Mesenchymal stem cell (in vitro differentiated cells and primary cell): ENCODE measurements around the gene PIK3CA.

ENCODE experiments used
- DNase-seq: peaks from one replicate; pipeline ENCODE4 v3.0.0-alpha.2; 2013
- H2AFZ ChIP-seq: one replicate; pipeline ENCODE4 v1.6.1; 2013; ENCODE audit warnings: low read depth, mild to moderate bottlenecking, control low read depth, inconsistent platforms, low read length, moderate library complexity
- H2AK5ac ChIP-seq: 2 replicates; pipeline ENCODE4 v1.6.1; 2013; ENCODE audit warnings: low read length, moderate library complexity, mild to moderate bottlenecking, inconsistent platforms; ENCODE audit not compliant: severe bottlenecking
- H2BK120ac ChIP-seq: one replicate; pipeline ENCODE4 v1.6.1; 2013; ENCODE audit warnings: low read depth, mild to moderate bottlenecking, inconsistent platforms, low read length, moderate library complexity
- H2BK12ac ChIP-seq, 2 experiments: one replicate each; pipeline ENCODE4 v1.6.1; 2013; ENCODE audit warnings: inconsistent platforms in 2 of 2, low read length in 2 of 2, mild to moderate bottlenecking in 2 of 2, moderate library complexity in 2 of 2, control low read depth in 1 of 2
- H2BK15ac ChIP-seq: one replicate; pipeline ENCODE4 v1.6.1; 2013; ENCODE audit warnings: mild to moderate bottlenecking, low read depth, inconsistent platforms; ENCODE audit not compliant: poor library complexity, severe bottlenecking
- H2BK5ac ChIP-seq: 2 replicates; pipeline ENCODE4 v1.6.1; 2013; ENCODE audit warnings: low read depth, mild to moderate bottlenecking, low read length, control low read depth, inconsistent platforms; ENCODE audit not compliant: poor library complexity, severe bottlenecking
- H3K14ac ChIP-seq, 2 experiments: one replicate each; pipeline ENCODE4 v1.6.1; 2013; ENCODE audit warnings: inconsistent platforms in 2 of 2, low read length in 2 of 2, control low read depth in 1 of 2, mild to moderate bottlenecking in 1 of 2, moderate library complexity in 1 of 2
- H3K18ac ChIP-seq, 2 experiments: one replicate each; pipeline ENCODE4 v1.6.1; 2013; ENCODE audit warnings: inconsistent platforms in 2 of 2, low read length in 2 of 2, control low read depth in 1 of 2, low read depth in 1 of 2, mild to moderate bottlenecking in 1 of 2
- H3K23ac ChIP-seq, 2 experiments: one replicate each; pipeline ENCODE4 v1.6.1; 2013; ENCODE audit warnings: inconsistent platforms in 2 of 2, low read length in 2 of 2, mild to moderate bottlenecking in 2 of 2, moderate library complexity in 2 of 2, control low read depth in 1 of 2
- H3K27ac ChIP-seq: 2 replicates; pipeline ENCODE4 v1.5.1; 2013; ENCODE audit warnings: mild to moderate bottlenecking, moderate library complexity, low read length, control low read depth, inconsistent platforms; ENCODE audit not compliant: poor library complexity, severe bottlenecking
- H3K27me3 ChIP-seq, 2 experiments: 2 replicates each; pipeline versions ENCODE4 v1.6.1 to v1.7.0; 2013; ENCODE audit warnings: low read length in 2 of 2, mild to moderate bottlenecking in 2 of 2, moderate library complexity in 2 of 2, control low read depth in 1 of 2, inconsistent platforms in 1 of 2; ENCODE audit not compliant: control insufficient read depth in 1 of 2, insufficient read depth in 1 of 2
- H3K36me3 ChIP-seq, 2 experiments: 2 replicates each; pipeline versions ENCODE4 v1.6.1 to v1.7.0; 2013; ENCODE audit warnings: low read length in 2 of 2, control low read depth in 1 of 2, inconsistent platforms in 1 of 2, low read depth in 1 of 2, mild to moderate bottlenecking in 1 of 2; ENCODE audit not compliant: insufficient read depth in 2 of 2, control insufficient read depth in 1 of 2
- H3K4ac ChIP-seq, 2 experiments: one replicate each; pipeline ENCODE4 v1.6.1; 2013; ENCODE audit warnings: inconsistent platforms in 2 of 2, low read length in 2 of 2, mild to moderate bottlenecking in 2 of 2, moderate library complexity in 2 of 2, control low read depth in 1 of 2, low read depth in 1 of 2
- H3K4me1 ChIP-seq: 2 replicates; pipeline ENCODE4 v1.6.1; 2013; ENCODE audit warnings: low read depth, low read length, control low read depth; ENCODE audit not compliant: control insufficient read depth, insufficient read depth
- H3K4me2 ChIP-seq: 2 replicates; pipeline ENCODE4 v1.6.1; 2013; ENCODE audit warnings: low read length, mild to moderate bottlenecking, inconsistent platforms; ENCODE audit not compliant: poor library complexity, severe bottlenecking
- H3K4me3 ChIP-seq, 2 experiments: 2 replicates each; pipeline versions ENCODE4 v1.5.1 to v1.7.0; 2013; ENCODE audit warnings: low read length in 2 of 2, mild to moderate bottlenecking in 2 of 2, control low read depth in 1 of 2, low read depth in 1 of 2; ENCODE audit not compliant: insufficient read depth in 1 of 2
- H3K79me1 ChIP-seq: replicated peaks from 2 replicates; pipeline ENCODE4 v1.6.1; 2013; ENCODE audit warnings: mild to moderate bottlenecking, control low read depth, low read length, inconsistent platforms; ENCODE audit not compliant: poor library complexity, severe bottlenecking
- H3K9ac ChIP-seq: 2 replicates; pipeline ENCODE4 v1.7.0; 2013; ENCODE audit warnings: mild to moderate bottlenecking, low read length, moderate library complexity
- H3K9me3 ChIP-seq: 2 replicates; pipeline ENCODE4 v1.7.0; 2013; ENCODE audit warnings: mild to moderate bottlenecking, low read length; ENCODE audit not compliant: control insufficient read depth
- H4K8ac ChIP-seq: one replicate; pipeline ENCODE4 v1.6.1; 2013; ENCODE audit warnings: inconsistent platforms, mild to moderate bottlenecking, low read length, moderate library complexity
- H4K91ac ChIP-seq: one replicate; pipeline ENCODE4 v1.6.1; 2013; ENCODE audit warnings: mild to moderate bottlenecking, low read length, inconsistent platforms
- WGBS: methylation state at CpG from one replicate; pipeline ENCODE4 v1.1.7; 2013; ENCODE audit warnings: mixed read lengths; 5-methylcytosine and 5-hydroxymethylcytosine counted together

The PIK3CA gene

DNA sequence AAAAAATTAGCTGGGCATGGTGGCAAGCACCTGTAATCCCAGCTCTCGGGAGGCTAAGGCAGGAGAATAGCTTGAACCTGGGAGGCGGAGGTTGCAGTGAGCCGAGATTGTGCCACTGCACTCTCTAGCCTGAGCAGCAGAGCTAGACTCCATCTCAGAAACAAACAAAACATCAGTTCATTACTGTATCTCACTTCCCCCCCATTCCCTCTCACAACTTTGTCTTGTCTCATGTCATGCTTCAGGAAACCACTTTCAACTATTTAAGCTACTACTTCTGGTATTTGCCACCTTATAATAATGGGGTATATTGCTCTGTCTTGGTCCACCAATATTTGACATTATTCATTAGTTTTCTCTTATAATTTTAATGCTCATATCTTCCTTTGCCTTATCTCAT is 26.2 kb downstream of the PIK3CA start:
- Histone ChIP-seq H3K23ac (no peak overlapping the region), H4K8ac (no peak overlapping the region), H3K36me3 (no peaks in the 10 kb centered on the region), H2BK15ac (no peak overlapping the region), H4K91ac (no peak overlapping the region), H3K27me3 (no peaks in the 10 kb centered on the region), H3K14ac (no peak overlapping the region), H3K27ac (no peak overlapping the region), H2BK12ac (no peak overlapping the region), H3K4me3 (no peak overlapping the region), H2AFZ (no peak overlapping the region), H2BK5ac (no peak overlapping the region), H3K4ac (no peak overlapping the region), H3K9me3 (peaks cover 6% of the 10 kb centered on the region), H2AK5ac (no peak overlapping the region), H3K9ac (no peak overlapping the region), H3K79me1 (peaks cover 12% of the 10 kb centered on the region), H2BK120ac (no peak overlapping the region), H3K18ac (no peak overlapping the region), H3K4me2 (no peak overlapping the region), H3K4me1 (no peaks in the 10 kb centered on the region)
- no peak for DNase-seq
- WGBS, result 97% methylated on average over 3 of the region's 3 CpGs

DNA sequence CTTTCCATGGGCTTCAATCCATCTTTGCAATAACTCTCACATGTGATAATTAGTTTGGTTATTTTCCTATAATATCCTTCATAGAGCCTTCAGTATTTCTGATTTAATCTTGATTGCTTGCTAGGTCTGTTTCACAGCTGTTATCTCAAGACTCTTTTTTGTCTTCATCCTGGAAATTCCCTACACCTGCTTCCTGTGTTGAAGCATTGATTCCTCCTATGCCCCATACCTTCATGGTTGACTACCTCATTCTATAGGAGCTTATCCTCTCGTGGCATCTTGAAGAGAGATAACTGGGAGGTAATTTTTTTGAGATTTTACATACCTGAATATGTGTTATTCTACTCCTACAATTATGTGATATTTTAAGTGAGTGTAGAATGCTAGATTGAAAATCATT is 26.7 kb downstream of the PIK3CA start:
- Histone ChIP-seq H2BK15ac (no peak overlapping the region), H3K4me3 (peak overlapping the region in 1 of 2 experiments; percentile 45), H3K23ac (no peak overlapping the region), H3K27ac (no peak overlapping the region), H2AFZ (no peak overlapping the region), H3K9ac (no peak overlapping the region), H2BK120ac (no peak overlapping the region), H2AK5ac (no peak overlapping the region), H3K9me3 (peaks cover 6% of the 10 kb centered on the region), H2BK5ac (no peak overlapping the region), H3K27me3 (no peaks in the 10 kb centered on the region), H3K4me1 (no peaks in the 10 kb centered on the region), H3K18ac (no peak overlapping the region), H3K4me2 (no peak overlapping the region), H3K4ac (no peak overlapping the region), H3K36me3 (no peaks in the 10 kb centered on the region), H2BK12ac (no peak overlapping the region), H3K14ac (no peak overlapping the region), H4K8ac (no peak overlapping the region), H3K79me1 (peaks cover 11% of the 10 kb centered on the region), H4K91ac (no peak overlapping the region)
- WGBS, result no CpG with 5 or more reads among the region's 1 CpG
- no peak for DNase-seq

DNA sequence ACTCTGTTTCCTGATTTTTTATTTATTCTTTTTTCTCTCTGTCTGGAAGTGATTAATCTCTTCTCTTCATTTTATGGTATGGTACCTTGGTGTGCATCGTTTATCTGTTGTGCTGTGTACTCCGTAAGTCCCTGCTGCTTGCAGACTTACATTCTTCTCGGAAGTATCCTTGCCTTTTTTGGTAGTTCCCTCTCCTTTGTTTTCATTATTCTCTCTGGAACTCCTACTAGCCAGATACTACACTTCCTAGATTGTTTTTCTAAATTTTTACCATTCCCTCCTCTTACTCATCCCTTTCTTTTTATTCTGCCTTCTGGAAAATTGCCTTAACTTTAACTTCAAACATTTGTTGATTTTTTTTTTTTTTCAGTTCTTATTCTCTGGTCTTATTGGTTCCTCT is 27.2 kb downstream of the PIK3CA start:
- Histone ChIP-seq H2AK5ac (no peak overlapping the region), H2AFZ (no peak overlapping the region), H4K8ac (no peak overlapping the region), H3K4me3 (peak overlapping the region in 1 of 2 experiments; percentile 45), H3K9ac (peak overlapping the region; percentile 8), H3K14ac (no peak overlapping the region), H2BK12ac (no peak overlapping the region), H3K18ac (no peak overlapping the region), H3K4me2 (no peak overlapping the region), H3K9me3 (peaks cover 6% of the 10 kb centered on the region), H3K4me1 (no peaks in the 10 kb centered on the region), H3K4ac (no peak overlapping the region), H2BK15ac (no peak overlapping the region), H2BK5ac (no peak overlapping the region), H4K91ac (no peak overlapping the region), H3K27ac (no peak overlapping the region), H3K23ac (no peak overlapping the region), H3K79me1 (peaks cover 9% of the 10 kb centered on the region), H3K36me3 (no peaks in the 10 kb centered on the region), H3K27me3 (no peaks in the 10 kb centered on the region), H2BK120ac (no peak overlapping the region)
- WGBS, result 56% methylated on average over 3 of the region's 3 CpGs
- DNase-seq, result no peak

DNA sequence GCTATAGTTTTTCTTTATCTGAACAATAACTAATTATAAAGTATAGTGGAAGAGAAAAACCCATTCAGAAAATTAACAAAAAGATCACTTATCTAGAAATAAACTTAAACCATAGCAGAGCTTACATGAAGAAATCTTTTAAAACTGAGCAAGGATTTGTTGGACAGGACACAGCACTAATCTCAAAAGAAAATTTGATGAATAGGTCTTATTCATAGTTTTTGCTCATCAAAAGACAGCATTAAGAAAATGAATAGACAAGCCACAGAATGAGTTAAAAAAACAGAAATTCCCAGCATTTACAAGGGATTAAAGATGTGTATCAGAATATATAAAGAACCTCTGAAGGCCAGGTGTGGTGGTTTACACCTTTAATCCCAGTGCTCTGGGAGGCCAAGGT is 29.5 kb downstream of the PIK3CA start:
- no peak overlapping the region for H3K4ac ChIP-seq
- no peaks in the 10 kb centered on the region for H3K36me3 ChIP-seq
- no peak overlapping the region for H2AFZ ChIP-seq
- H3K4me2 ChIP-seq, result no peak overlapping the region
- no peak overlapping the region for H3K18ac ChIP-seq
- no peak overlapping the region for H2BK12ac ChIP-seq
- no peak overlapping the region for H2BK15ac ChIP-seq
- H3K27me3 ChIP-seq, result no peaks in the 10 kb centered on the region
- H3K14ac ChIP-seq, result no peak overlapping the region
- no peak overlapping the region for H3K27ac ChIP-seq
- H2BK120ac ChIP-seq, result no peak overlapping the region
- no peak overlapping the region for H3K9ac ChIP-seq
- DNase-seq, result no peak
- no peak overlapping the region for H3K23ac ChIP-seq
- H2AK5ac ChIP-seq, result no peak overlapping the region
- no peak overlapping the region for H4K8ac ChIP-seq
- no peak overlapping the region for H4K91ac ChIP-seq
- peaks cover 9% of the 10 kb centered on the region for H3K79me1 ChIP-seq
- H3K9me3 ChIP-seq, result no peaks in the 10 kb centered on the region
- no peak overlapping the region for H2BK5ac ChIP-seq
- H3K4me3 ChIP-seq, result no peak overlapping the region
- peaks cover 3% of the 10 kb centered on the region for H3K4me1 ChIP-seq
